ENCODE measurements around the gene EMILIN3.

EMILIN3 gene

DNA sequence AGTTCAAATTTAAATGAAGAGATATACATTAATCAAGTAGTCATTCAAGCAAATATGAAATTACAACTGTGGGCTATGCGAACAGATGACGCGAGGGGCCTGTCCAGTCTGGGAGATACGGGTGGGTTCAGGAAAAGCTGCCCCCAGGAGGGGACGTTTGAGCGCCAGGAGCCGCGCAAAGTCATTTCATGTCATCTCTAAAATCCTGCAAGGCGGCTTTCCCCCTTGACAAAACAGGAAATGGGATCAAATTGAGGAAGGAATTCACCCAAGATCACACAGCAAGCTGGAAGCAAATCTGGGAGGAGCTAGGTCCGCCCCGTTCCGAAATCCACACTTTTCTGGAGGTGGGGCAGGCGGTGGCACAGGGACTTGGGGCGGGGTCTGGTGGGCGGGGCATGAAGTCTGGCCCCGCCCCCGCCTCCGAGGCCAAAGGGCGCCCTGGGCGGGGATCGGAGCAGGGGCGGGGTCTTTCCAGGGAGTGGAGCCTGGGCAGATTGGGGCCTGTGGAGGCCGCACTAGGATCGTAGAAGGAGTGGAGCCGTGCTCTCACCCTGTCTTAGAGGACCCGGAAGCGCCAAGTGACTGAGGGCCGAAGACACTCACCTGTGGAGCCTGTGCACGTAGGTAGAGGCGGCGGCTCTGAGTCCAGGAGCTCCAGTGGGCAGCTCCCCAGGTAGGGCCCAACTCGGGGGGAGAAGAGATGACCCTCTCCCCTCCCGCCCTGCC, 26.1 kb downstream of the EMILIN3 start, which contains the start of gene LPIN3:
TSS of gene LPIN3 (plus strand) at position 495 of the 729 bp plus-strand sequence. CDS start 4,983 bp downstream, outside the sequence.
- peak; percentile 89 to 93 for DNase-seq
- no peak for TF ChIP-seq GATA1 (IDR thresholded peaks at IDR 0.05; ENCODE audit: low read depth, low read length)
- TF ChIP-seq POLR2A (IDR thresholded peaks at IDR 0.05; ENCODE audit: low read length), result no peak

- TF ChIP-seq POLR2A (IDR thresholded peaks at IDR 0.05; ENCODE audit: low read length) (no peak), GATA1 (IDR thresholded peaks at IDR 0.05; ENCODE audit: low read depth, low read length) (no peak)
- DNase-seq, result peak; percentile 86 to 91
Measured at GRCh38 chr20:41339957-41340326, 26.7 kb downstream of the EMILIN3 start.

- TF ChIP-seq GATA1 (IDR thresholded peaks at IDR 0.05; ENCODE audit: low read depth, low read length) (no peak), POLR2A (IDR thresholded peaks at IDR 0.05; ENCODE audit: low read length) (no peak)
- DNase-seq, result no peak
Measured at GRCh38 chr20:41336711-41337492, 29.7 kb downstream of the EMILIN3 start.

DNA sequence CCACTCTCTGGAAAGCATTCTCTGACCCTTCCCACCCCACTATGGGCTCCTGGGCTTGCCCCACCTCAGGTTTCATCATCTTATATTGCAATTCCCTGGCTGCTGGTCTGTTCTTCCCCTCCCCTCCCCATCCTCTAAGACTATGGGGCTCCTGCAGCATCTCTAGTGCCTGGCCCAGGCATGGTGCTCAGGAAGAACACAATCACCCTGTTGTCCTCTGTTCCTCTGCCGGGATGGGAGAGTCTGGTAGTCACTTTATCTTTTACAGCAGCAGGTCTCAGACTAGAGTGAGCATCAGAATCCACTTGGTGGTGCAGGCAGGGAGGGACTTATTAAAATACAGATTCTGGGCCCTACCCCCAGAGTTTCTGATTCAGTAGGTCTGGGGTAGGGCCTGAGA, 31.0 kb downstream of the EMILIN3 start:
- peak in 1 of 2 experiments; percentile 30 for DNase-seq
- TF ChIP-seq GATA1 (IDR thresholded peaks at IDR 0.05; ENCODE audit: low read depth, low read length), result no peak
- TF ChIP-seq POLR2A (IDR thresholded peaks at IDR 0.05; ENCODE audit: low read length), result no peak

GRCh38 chr20:41334443-41335421, 31.9 kb downstream of the EMILIN3 start:
- DNase-seq, result no peak
- TF ChIP-seq POLR2A (IDR thresholded peaks at IDR 0.05; ENCODE audit: low read length) (no peak), GATA1 (IDR thresholded peaks at IDR 0.05; ENCODE audit: low read depth, low read length) (no peak)

DNA sequence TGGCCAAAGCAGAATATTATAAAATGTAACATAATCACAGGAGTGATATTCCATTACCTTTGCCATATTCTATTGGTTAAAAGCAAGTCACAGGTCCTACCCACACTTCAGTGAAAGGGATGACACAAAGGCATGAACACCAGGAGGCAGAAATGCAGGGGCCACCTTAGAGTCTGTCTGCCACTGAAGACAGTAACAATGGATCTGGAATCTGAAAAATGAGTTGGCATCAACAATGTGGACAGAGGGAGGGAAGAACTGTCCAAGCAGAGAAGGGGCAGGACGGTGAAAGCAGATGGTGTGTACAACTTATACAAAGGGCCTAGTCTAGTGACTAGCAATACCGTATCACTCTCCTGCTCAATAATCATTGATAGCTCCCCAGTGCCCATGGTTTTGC, 32.6 kb downstream of the EMILIN3 start:
- TF ChIP-seq GATA1 (IDR thresholded peaks at IDR 0.05; ENCODE audit: low read depth, low read length) (no peak), POLR2A (IDR thresholded peaks at IDR 0.05; ENCODE audit: low read length) (no peak)
- no peak for DNase-seq

GRCh38 chr20:41331731-41332130, 34.9 kb downstream of the EMILIN3 start:
- DNase-seq, result no peak

DNA sequence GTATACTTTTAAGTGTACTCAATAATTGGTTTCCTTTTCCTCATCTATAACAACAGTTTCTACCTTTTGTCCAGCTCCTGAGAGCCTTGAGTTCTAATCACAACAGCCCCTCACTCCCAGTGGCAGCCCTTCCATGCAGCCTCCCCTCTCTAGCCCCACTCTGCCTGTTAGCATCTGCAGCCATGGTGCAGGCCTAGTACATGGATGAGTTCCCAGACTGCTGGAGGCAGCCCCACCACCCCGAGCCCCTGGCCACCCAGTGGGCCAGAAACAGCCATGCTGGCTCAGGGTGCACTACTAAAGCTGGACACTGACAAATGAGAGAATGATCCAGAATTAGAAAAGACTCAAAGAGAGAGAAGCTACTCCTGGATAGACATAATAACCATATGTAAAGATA, 35.7 kb downstream of the EMILIN3 start:
- no peak for TF ChIP-seq POLR2A (IDR thresholded peaks at IDR 0.05; ENCODE audit: low read length)
- TF ChIP-seq GATA1 (IDR thresholded peaks at IDR 0.05; ENCODE audit: low read depth, low read length), result no peak
- no peak for DNase-seq

More at GRCh38 chr20:41331731-41332130, 34.9 kb downstream of the EMILIN3 start:
- TF ChIP-seq POLR2A (IDR thresholded peaks at IDR 0.05; ENCODE audit: low read length) (no peak), GATA1 (IDR thresholded peaks at IDR 0.05; ENCODE audit: low read depth, low read length) (no peak)

DNA sequence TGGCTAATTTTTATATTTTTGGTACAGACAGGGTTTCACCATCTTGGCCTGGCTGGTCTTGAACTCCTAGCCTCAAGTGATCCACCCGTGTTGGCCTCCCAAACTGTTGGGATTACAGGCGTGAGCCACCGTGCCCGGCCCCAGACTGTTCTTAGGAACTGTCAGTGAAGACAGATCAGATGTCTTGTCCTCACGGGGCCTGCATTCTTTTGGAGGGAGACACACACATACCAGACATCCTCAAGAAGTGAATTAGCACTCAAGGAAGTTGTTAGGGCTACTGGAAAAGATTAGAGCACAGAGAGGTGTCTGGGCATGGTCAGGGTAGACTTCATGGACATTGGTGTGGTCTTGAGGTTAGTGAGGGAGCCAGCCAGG, 36.3 kb downstream of the EMILIN3 start:
- TF ChIP-seq POLR2A (IDR thresholded peaks at IDR 0.05; ENCODE audit: low read length) (no peak), GATA1 (IDR thresholded peaks at IDR 0.05; ENCODE audit: low read depth, low read length) (no peak)
- DNase-seq, result no peak

DNA sequence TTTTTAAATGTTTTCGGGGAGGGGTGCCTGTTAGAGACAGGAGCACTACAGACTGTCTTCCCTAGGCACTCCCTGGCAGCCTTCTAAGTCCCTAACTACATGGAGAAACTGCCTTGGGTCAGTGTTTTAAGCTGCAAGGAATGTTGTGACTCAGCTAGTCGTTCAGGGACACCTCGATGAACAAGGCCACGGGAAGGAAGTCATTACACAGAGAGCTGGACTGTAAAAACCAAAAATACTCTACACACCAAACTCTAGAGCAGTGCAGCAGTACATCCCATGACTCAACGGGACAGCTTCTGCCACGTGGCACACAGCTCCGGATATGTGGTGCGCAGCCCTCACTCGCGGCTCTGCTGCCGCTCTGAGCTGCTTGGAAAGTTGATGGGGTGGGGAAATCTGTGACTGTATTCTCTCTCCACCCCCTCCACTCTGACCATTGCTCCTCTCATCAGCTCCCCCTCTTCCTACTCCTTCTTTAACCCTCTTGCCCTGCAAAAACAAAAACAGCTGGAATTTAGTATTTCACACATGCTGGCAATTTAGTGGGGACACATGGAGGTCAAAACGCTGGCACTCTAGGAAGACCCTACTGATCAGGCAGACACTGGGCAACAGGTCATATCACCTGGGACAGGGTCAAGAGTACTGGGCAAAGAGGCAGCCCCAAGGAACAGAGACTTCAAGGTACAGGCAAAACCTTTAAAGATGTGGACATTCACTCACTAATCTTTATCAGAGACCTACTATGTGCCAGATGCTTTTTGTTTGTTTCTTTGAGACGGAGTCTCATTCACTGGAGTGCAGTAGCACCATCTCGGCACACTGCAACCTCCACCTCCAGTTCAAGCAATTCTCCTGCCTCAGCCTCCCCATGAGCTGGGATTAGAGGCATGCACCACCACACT, 36.9 kb downstream of the EMILIN3 start:
- DNase-seq, result peak; percentile 19 to 29
- TF ChIP-seq GATA1 (IDR thresholded peaks at IDR 0.05; ENCODE audit: low read depth, low read length) (no peak), POLR2A (IDR thresholded peaks at IDR 0.05; ENCODE audit: low read length) (no peak)

DNA sequence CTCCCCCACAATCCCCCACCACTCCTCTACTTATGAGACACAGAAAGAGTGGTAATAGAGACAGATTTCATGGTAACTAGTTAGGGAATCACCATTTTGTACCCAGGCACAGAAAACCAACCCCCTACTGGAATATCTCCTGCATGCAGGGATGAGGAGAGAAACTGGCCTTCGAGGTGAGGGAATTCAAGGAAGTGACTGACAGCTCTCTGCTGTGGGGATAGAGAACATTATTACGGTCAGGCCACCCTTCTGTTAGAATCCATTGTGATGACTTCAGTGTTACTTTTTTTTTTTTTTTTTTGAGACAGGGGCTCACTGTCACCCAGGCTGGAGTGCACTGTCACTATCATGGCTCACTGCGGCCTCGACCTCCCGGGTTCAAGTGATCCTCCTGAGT, 39.4 kb downstream of the EMILIN3 start:
- no peak for DNase-seq
- TF ChIP-seq GATA1 (IDR thresholded peaks at IDR 0.05; ENCODE audit: low read depth, low read length), result no peak
- TF ChIP-seq POLR2A (IDR thresholded peaks at IDR 0.05; ENCODE audit: low read length), result no peak

DNA sequence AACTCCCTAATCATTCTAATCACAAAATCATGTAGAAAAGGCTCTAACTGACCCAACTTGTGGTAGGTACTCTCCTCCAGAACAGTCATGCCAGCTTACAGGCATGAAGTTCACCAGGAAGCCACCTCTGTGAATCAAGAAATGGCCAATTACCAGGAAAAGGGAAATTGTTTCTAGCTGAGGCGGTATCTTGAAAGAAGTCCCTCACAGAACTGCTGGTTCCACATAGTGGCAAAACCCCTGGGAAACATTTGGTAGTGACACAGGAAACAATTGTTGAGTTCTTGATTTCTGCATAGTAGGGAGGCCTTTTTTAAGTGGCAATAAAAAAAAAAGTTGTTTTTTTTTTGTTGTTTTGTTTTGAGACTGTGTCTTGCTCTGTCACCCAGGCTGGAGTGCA, 45.6 kb downstream of the EMILIN3 start:
- TF ChIP-seq GATA1 (IDR thresholded peaks at IDR 0.05; ENCODE audit: low read depth, low read length), result no peak
- TF ChIP-seq POLR2A (IDR thresholded peaks at IDR 0.05; ENCODE audit: low read length), result no peak
- no peak for DNase-seq

DNA sequence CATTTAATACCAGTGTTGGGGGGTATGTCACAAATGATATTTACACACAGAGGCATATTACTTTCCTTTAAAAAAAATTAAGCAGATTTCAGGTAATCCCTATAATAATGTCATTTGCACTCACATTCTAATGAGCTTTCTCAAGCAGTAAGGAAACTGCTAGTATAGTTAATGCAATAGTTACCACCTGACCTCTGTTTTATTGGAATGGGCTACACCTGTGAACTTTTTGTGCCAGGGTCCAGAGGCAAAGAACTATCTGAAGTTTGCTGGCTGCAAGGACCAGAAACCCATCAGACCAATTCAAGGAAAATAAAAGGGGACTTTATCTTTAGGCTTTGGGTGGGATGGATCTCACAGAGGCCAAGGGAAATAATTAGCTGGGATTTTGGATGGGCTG, 46.2 kb downstream of the EMILIN3 start:
- TF ChIP-seq POLR2A (IDR thresholded peaks at IDR 0.05; ENCODE audit: low read length), result no peak
- no peak for TF ChIP-seq GATA1 (IDR thresholded peaks at IDR 0.05; ENCODE audit: low read depth, low read length)
- no peak for DNase-seq

Data from erythroblast (primary cell).